Measurements from ENCODE around the gene TBX1.

The TBX1 gene

DNA sequence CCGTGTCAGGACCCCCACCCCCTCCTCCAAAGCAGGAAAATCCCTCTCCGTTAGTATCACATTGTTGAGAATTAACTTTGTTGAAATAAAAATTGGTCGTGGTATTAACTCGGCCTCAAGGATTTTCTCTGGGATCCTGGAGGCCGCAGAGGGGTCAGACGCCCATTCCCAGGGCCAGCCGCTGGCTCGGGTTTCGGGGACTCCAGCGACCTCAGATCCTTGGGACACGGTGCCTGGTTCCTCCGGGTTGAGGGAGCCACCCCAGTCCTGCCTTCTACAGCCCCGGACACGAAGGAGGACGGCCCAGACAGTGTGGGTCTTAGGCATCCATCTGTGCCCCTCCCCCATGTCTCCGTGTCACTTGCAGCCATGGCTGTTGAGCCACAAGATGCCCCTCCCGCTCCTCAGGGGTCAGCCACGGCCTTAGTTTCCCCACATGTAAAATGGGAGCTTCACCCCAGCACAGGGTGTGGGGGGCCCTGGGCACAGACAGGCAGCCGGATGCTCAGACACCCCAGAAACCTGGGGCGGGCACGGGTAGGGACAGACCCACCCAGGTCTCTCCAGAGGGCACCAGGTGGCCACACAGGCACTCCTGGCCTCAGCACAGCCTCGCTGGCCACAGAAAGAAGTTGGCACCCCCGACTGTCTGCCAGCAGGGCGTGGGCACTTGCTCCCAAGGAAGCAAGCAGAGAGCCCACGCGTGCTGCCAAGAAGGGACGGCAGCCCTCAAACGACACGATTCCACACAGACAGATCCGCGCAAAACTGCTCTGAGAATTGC lies 21.7 kb upstream of the TBX1 start:
- TF ChIP-seq, protein P1, sequence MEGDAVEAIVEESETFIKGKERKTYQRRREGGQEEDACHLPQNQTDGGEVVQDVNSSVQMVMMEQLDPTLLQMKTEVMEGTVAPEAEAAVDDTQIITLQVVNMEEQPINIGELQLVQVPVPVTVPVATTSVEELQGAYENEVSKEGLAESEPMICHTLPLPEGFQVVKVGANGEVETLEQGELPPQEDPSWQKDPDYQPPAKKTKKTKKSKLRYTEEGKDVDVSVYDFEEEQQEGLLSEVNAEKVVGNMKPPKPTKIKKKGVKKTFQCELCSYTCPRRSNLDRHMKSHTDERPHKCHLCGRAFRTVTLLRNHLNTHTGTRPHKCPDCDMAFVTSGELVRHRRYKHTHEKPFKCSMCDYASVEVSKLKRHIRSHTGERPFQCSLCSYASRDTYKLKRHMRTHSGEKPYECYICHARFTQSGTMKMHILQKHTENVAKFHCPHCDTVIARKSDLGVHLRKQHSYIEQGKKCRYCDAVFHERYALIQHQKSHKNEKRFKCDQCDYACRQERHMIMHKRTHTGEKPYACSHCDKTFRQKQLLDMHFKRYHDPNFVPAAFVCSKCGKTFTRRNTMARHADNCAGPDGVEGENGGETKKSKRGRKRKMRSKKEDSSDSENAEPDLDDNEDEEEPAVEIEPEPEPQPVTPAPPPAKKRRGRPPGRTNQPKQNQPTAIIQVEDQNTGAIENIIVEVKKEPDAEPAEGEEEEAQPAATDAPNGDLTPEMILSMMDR (IDR thresholded peaks at IDR 0.05): no peak
- Histone ChIP-seq H3K9me3 (ENCODE audit: control insufficient read depth, low read length) (no peaks in the 10 kb centered on the region), H3K27me3 (ENCODE audit: control insufficient read depth, insufficient read depth, low read length) (no peaks in the 10 kb centered on the region), H3K4me1 (no peaks in the 10 kb centered on the region), H3K4me2 (ENCODE audit: low read length) (no peak overlapping the region), H3K4me3 (ENCODE audit: low read depth, low read length) (no peak overlapping the region), H3K9ac (no peak overlapping the region), H3K27ac (no peak overlapping the region), H3K79me2 (no peaks in the 10 kb centered on the region), H2AFZ (no peak overlapping the region), H3K36me3 (ENCODE audit: control insufficient read depth, insufficient read depth, low read length) (no peaks in the 10 kb centered on the region)

GRCh38 chr22:19739448-19739895 lies 21.1 kb upstream of the TBX1 start:
- no peaks in the 10 kb centered on the region for H3K27me3 ChIP-seq (ENCODE audit: control insufficient read depth, insufficient read depth, low read length)
- H3K9ac ChIP-seq: no peak overlapping the region
- no peak overlapping the region for H2AFZ ChIP-seq
- no peaks in the 10 kb centered on the region for H3K36me3 ChIP-seq (ENCODE audit: control insufficient read depth, insufficient read depth, low read length)
- TF ChIP-seq, protein P1 (IDR thresholded peaks at IDR 0.05): no peak
- no peak overlapping the region for H3K4me2 ChIP-seq (ENCODE audit: low read length)
- no peaks in the 10 kb centered on the region for H3K79me2 ChIP-seq
- H3K4me3 ChIP-seq (ENCODE audit: low read depth, low read length): no peak overlapping the region
- no peaks in the 10 kb centered on the region for H3K9me3 ChIP-seq (ENCODE audit: control insufficient read depth, low read length)
- no peaks in the 10 kb centered on the region for H3K4me1 ChIP-seq
- no peak overlapping the region for H3K27ac ChIP-seq

GRCh38 chr22:19739911-19740449 lies 20.6 kb upstream of the TBX1 start:
- TF ChIP-seq, protein P1 (IDR thresholded peaks at IDR 0.05): no peak
- no peaks in the 10 kb centered on the region for H3K36me3 ChIP-seq (ENCODE audit: control insufficient read depth, insufficient read depth, low read length)

DNA sequence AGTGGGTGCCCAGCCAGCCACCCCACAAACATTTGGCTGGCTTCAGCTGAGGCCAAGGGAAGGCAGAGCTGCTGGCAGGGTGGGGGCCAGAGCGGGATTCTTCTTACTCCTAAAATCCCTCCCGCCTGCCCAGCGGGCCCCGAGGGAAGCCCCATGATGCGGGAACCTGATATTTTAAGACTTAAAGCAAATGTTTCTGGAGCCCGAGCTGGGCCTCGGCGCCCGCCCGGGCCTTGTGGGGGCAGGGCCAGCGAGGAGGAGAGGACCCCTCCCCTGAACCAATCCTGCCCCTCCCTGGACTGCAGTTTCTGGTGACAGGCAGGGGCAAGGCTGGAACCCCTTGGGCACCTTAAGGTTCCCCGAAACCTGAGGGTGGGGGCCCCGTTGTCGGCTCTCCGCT lies 20.0 kb upstream of the TBX1 start:
- no peak overlapping the region for H3K4me3 ChIP-seq (ENCODE audit: low read depth, low read length)
- no peak overlapping the region for H2AFZ ChIP-seq
- no peaks in the 10 kb centered on the region for H3K36me3 ChIP-seq (ENCODE audit: control insufficient read depth, insufficient read depth, low read length)
- no peak overlapping the region for H3K27ac ChIP-seq
- no peak overlapping the region for H3K4me2 ChIP-seq (ENCODE audit: low read length)
- TF ChIP-seq, protein P1 (IDR thresholded peaks at IDR 0.05): no peak
- no peak overlapping the region for H3K9ac ChIP-seq
- H3K9me3 ChIP-seq (ENCODE audit: control insufficient read depth, low read length): no peaks in the 10 kb centered on the region
- no peaks in the 10 kb centered on the region for H3K4me1 ChIP-seq
- no peaks in the 10 kb centered on the region for H3K27me3 ChIP-seq (ENCODE audit: control insufficient read depth, insufficient read depth, low read length)
- H3K79me2 ChIP-seq: no peaks in the 10 kb centered on the region

More at GRCh38 chr22:19739911-19740449, 20.6 kb upstream of the TBX1 start:
- no peak overlapping the region for H3K4me3 ChIP-seq (ENCODE audit: low read depth, low read length)
- no peak overlapping the region for H3K9ac ChIP-seq
- no peak overlapping the region for H2AFZ ChIP-seq
- no peaks in the 10 kb centered on the region for H3K4me1 ChIP-seq
- no peaks in the 10 kb centered on the region for H3K27me3 ChIP-seq (ENCODE audit: control insufficient read depth, insufficient read depth, low read length)
- no peaks in the 10 kb centered on the region for H3K79me2 ChIP-seq
- no peaks in the 10 kb centered on the region for H3K9me3 ChIP-seq (ENCODE audit: control insufficient read depth, low read length)
- H3K4me2 ChIP-seq (ENCODE audit: low read length): no peak overlapping the region
- H3K27ac ChIP-seq: no peak overlapping the region

All from parathyroid adenoma (tissue), 2 donors.